Thyroid gland (tissue), 4 donors: ENCODE data around the gene HDAC7.

ENCODE experiments used
- CTCF ChIP-seq, 6 experiments: fragments of 200-600 bp in 3 of 6; fragments of 450-650 bp in 3 of 6; sonication (generic) in 3 of 6; IDR thresholded peaks; one replicate each; pipeline ENCODE4 v1.5.1; 2016 to 2019; ENCODE audit warnings: antibody characterized with exemption in 6 of 6, mild to moderate bottlenecking in 2 of 6, inconsistent platforms in 1 of 6, moderate library complexity in 1 of 6
- POLR2A ChIP-seq, 2 donors: fragments of 450-650 bp; IDR thresholded peaks; one replicate each; pipeline ENCODE4 v1.6.1; 2017; ENCODE audit warnings: antibody characterized with exemption in 2 of 2, mild to moderate bottlenecking in 2 of 2, moderate library complexity in 1 of 2

DNA sequence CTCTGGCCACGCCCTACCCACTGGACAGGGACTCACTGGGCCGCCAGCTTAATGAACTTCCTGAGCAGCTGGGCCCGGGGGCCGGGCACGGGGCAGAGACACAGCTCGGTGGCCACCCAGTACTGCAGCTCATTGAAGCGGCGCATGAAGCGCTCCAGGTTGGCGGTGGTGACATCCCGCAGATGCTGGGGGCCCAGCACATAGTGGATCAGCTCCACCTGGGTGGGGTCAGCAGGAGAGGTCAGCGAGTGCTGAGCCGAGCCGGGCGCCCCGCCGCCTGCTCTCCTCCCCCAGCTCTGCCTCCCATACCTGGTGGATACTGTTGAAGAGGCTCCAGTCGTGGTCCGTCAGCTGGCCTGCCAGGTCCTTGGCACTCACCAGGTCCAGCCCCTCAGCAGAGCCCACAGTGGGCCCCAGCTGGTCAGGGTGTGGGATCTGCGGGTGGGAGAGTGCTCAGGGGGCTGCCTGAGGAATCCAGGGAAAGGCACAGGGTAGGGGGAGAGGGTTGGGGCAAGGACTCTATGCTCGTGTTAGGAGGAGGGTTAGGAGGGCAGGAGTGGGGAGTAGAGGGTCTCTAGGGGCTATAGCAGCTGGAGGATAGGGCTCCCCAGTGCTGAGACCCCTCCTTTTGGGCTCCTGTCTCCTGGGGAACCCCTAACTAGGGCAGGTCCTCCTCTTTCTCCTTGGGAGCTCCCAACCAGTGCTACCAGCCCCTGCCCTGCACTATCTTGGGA lies 78.9 kb downstream of the HDAC7 start:
- TF ChIP-seq CTCF (IDR thresholded peaks at IDR 0.05) (peak in 3 of 6 experiments; percentile 6 to 27 (median 25)), POLR2A (IDR thresholded peaks at IDR 0.05) (no peak)
